Stimulated activated CD4-positive, alpha-beta T cell treated with anti-CD3 and anti-CD28 coated beads, Interleukin-1b, Interleukin-23, amount 100 ng/mL, for 1 hour (primary cell): ENCODE data around the gene APOBEC3A.

Experiments
- DNase-seq, 2 donors: peaks; one replicate each; pipeline ENCODE4 v3.0.0-alpha.2; 2020; ENCODE audit warnings: low read depth in 2 of 2

APOBEC3A gene

DNA sequence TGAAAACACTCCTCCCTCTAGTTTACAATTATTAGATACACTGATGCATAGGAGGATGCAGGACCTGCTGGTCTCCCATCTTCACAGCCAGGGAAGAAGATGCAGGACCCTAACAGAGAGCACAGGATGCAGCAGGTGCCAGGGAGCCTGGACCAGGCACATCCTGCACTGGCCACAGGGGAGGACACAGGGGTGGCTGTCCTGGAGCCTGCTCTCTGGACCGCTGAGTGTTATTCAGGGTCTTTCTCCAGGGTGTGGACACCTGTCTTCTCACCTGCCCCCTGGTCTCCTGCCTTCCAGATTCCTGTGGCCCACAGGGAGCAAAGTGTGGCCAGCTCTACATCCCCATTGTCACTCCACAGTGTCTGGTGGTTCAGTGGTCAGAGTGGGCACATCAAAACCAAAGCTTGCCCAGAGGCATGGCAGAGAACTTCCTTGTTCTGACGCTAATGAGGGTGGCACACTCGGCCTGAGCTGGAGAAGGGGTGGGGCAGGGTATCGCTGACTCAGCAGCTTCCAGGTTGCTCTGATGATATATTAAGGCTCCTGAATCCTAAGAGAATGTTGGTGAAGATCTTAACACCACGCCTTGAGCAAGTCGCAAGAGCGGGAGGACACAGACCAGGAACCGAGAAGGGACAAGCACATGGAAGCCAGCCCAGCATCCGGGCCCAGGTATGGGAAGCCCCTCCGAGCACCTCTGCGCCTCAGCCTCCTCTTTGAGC, at the start of gene APOBEC3A:
APOBEC3A (plus strand) TSS at position 564 of the 725 bp plus-strand sequence; CDS start at position 647, 83 bp downstream.
- no peak for DNase-seq

DNA sequence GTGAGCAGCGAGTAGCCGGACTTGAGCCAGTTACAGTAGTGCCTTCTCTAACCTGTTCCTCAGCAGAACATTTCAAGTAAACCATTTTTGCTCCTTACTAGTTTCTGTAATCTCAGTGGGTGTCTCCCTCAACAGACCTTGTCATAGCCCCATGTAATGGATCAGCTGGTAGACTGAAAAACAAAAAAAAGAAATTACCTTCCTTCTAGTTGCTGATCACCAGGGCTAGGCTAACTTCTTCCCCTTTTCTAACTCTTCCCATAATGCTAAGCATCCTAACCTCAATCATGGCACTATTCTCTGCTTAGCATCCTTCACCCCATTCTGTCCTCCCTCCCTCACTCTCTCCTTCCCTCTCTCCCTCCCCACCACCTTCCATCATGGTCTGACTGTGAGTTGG, 49.6 kb upstream of the APOBEC3A start:
- DNase-seq, result no peak

DNA sequence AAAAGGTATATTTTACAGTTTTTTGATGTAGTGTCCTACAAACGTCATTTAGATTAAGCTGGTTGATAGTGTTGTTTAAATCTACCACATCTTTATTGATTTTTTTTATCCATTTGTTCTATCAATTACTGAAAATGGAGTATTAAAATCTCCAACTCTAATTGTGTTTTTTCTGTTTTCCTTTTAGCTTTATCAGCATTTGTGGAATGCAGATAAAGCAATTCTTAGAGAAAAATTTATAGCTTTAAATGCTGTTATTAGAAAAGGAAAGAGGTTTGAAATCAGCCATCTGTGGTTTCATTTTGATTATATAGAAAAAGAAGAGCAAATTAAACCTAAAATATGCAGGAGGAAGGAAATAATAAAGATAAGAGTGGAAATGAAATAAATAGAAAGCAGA, 46.0 kb upstream of the APOBEC3A start:
- no peak for DNase-seq

DNA sequence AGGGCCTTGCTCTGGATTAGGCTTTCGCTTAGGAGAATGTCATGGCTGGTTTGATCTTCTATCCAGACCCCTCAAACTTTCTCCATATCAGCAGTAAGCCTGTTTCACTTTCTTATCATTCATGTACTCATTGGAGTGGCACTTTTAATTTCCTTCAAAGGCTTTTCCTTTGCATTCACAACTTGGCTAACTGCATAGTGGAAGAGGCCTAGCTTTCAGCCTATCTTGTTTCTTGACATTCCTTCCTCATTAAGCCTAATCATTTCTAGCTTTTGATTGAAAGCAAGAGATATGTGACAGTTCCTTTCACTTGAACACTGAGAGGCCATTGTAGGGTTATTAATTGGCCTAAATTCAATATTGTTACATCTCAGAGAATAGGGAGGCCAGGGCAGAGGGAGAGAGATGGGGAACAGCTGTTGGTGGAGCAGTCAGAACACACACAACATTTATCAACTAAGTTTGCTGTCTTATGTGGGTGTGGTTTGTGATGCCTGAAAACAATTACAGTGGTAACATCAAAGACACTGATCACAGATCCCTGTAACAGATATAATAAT, 37.7 kb upstream of the APOBEC3A start:
- DNase-seq, result no peak

DNA sequence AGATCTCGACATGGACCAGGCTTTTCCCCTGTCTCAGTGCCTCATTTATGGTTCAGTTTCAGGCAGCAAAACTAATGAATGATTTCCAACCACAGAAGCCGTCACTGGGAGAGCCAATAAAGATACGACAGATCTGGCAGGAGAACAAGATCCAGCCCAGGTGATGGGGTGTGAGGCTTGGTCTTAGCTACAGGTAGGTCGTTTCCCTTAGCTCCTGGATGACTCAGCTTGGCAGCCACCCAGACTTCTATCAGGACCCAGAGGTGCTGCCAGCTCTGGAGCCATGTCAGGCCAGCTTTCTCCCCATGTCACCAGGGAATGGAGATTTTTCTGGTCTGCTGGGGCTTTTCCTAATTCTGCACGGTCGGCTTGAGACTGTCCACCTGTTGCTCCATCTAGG, 36.3 kb upstream of the APOBEC3A start:
- DNase-seq, result no peak

DNA sequence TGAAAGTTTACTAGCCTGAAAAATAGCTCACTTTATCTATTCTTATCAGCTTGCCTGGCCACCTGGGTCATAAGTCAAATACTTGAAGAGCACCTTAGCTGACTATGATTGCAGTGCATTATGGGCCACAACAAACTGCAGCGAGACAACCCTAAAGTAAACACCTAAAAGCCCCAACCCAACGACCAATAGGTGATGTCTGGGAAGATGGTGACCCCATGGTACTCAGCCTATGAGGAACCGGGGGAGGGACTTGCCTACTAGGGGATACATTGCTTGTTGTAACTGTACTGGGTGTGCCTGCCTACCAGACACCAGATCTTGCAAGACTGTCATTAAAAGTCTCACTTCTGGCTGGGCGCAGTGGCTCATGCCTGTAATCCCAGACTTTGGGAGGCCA, 35.6 kb upstream of the APOBEC3A start:
- DNase-seq, result no peak

DNA sequence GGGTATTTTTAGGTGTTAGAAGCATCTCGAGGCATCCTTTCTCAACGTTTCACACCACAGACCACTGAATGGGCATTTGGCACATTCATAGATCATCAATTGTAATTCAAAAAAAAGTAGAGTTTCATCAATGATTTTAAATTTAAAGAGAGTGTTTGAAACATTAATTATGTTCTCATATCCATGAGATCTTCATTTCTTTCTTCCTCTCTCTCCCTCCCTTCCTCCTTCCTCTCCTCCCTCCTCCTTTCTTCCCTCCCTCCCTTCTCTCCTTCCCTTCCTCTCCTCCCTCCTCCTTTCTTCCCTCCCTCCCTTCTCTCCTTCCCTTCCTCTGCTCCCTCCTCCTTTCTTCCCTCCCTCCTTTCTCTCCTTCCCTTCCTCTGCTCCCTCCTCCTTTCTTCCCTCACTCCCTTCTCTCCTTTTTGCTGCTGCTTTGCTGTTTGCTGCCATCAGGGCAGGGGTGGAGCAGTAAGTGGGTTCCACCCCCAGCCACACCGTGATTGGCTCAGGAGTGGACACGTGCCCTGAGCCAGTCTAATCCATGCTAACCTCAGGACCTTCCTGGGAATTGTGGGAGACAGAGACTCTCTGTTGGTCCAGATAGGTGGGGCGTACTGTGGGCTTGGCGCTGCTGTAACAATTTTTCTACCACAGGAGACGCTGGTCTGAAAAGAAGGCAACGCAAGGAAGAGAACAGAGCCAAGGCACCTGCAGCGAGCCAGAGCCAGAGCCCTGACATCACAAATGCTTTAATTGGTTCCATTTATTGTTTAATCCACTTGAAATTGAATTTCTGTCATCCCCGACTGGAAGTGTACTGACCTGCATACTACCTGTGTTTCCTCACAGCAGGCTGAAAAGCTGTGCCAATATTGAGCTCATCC, 33.7 kb upstream of the APOBEC3A start:
- no peak for DNase-seq

DNA sequence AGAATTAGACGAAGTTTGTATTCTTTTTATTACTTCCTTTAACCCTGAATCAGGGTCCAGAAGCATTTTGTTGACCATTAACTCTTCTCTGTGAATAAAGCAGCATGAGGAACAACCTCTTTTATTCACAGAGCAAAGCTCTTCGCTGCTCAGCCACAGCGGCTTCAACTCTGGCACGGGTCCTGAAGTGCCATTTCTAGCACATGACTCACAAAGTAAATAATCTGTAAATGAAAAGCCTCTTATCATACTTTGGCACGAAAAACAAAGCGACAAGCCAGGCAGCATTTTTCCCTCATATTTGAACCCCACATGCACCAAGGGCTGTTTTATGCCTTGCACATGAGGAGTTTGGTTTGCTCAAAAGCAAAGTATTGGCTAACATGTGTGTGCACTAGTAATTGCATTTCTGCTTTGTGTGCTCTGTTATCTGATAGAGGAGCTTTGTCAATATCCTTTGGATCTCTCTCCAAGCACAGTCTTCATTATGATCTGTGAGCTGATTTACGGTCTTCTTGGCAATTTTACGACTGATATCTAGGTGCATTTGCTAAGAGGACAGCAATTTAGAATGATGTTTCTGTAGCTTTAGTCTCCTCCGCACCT, 33.0 kb upstream of the APOBEC3A start:
- no peak for DNase-seq

DNA sequence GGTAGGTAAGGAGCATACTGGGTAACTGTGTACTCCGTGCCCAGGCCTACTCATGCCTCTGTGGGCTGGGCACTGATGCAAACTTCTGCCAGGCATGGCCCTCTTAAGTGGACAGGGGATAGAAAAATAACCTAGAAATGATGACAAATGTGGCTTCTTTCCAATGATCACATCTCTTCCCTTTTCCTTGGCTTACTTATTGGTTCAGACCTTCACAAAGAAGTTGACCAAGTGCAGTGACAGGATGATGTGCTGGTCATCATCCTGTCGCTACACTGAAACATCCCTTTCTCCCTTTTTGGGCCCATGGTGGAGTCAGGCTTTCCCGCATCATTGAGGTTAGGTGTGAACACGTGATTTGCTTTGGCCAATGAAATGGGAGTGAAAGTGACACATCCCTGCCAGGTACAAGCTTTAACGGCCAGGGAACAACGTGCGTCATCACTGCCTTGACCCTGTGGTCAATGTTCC, 31.8 kb upstream of the APOBEC3A start:
- DNase-seq, result no peak

DNA sequence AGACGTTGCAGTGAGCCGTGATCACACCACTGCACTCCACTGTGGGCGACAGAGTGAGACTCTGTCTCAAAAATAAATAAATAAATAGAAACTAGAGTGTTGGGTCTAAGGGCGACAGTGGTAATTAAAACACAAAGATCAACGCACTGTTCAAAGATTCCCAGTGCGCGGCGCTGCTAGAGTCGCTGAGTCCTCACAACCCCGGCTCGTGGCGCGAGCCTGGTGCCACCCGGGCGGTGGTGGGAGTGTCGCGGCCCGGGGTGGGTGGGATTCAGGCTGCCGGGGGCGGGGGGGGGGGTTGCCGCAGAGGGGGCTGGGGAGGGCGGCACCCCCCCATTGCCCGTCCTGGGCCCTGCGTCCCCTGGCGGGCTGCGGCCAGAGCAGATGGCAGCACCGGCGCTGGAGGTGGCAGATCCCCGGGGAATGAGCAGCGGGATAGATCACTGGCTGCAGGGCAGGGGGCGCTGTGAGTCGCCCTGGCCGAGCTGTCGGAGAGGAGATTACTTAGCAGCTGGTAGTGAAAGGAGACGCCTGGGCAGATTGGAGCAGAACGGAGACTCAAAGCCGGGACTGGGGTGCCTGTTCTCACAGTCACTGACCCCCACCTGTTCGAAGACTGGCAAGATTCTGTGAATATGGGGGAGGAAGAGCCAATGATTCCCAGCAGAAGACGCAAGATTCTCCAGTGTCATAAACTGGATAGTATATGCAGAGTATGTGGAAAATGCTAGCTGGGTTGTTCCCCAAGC, 30.2 kb upstream of the APOBEC3A start:
- no peak for DNase-seq

DNA sequence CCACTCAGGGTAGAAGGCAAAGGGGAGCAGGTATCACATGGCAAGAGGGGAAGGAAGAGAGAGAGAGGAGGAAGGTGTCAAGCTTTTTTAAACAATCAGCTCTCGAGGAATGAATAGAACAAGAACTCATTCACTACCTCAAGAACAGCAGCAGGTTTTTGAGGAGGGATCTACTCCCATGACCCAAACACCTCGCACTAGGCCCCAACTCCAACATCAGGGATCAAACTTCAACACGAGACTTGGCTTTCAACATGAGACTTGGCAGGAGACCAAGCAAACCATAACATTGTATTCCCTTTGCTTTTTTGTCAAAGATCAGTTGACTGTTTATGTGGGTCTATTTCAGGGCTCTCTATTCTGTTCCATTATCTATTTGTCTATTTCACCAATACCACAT, 26.9 kb upstream of the APOBEC3A start:
- DNase-seq, result no peak

DNA sequence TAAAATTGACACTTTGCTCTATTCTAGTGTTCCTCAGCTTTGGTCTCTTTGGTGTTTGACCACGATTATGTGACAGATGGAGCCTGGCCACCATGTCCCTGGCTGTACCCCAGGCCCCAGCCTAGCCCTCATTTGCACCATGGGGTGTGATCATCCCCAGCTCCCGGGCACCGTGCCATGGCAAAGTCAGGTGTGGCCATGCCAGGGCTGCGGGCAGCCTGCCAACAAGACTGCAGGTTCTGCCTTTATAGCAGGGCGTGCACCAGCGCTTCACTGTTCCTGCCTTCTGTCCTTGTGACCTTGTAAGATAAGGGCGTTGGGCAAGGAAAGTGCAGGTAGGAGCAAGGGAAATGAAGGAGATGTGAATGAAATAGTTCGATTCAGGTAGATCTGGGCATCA, 22.4 kb upstream of the APOBEC3A start:
- no peak for DNase-seq

DNA sequence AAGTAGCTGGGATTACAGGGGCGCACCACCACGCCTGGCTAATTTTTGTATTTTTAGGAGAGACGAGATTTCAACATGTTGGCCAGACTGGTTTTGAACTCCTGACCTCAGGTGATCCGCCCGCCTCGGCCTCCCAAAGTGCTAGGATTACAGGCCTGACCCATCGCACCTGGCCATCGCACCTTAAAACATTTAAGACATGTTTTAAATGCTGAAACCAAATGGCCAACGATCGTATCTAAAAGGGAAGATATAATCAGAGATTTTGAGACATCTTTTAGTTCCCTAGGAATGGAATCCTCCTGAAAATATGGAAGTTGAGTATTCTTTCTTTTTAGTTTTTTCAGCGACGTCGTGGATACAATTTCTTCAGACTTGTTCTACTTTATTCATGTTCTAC, 21.8 kb upstream of the APOBEC3A start:
- no peak for DNase-seq

DNA sequence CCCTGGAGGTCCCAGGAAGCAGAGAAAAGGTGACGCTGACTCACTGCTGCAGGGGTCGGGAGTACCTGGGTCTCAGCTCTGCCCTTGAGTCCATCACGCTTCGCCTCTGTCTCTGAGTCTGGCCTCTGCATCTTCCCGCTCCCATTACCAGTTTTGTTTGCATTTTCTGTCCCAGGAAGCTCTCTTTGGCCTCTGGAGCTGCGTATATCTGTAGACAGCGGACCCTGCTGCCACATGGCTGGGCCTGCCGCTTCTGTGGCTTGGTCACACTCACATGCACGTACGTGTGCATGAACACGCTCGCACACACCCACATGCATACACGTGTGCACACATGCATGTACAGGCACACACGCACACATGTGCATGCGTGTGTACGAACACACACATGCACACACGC, 20.8 kb upstream of the APOBEC3A start:
- DNase-seq, result no peak

DNA sequence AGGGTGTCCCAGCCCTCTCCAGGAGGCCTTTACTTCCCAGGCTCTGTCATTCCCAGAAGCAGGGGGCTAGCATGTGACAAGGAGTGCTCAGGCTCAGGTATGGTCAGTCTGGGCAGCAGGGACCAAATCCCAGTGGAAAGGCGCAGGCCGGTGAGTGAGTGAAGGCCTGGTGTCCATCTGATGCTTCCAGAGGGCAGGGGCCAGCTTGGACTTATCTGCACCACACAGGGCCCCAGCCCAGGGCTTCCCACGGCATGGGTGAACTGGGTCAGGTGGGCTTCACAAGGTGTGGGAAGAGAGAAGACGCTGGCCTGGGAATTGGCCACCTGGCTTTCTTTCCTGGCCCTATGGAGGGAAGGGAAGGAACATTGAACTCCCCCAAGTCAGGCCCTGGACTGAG, 20.4 kb upstream of the APOBEC3A start:
- no peak for DNase-seq

DNA sequence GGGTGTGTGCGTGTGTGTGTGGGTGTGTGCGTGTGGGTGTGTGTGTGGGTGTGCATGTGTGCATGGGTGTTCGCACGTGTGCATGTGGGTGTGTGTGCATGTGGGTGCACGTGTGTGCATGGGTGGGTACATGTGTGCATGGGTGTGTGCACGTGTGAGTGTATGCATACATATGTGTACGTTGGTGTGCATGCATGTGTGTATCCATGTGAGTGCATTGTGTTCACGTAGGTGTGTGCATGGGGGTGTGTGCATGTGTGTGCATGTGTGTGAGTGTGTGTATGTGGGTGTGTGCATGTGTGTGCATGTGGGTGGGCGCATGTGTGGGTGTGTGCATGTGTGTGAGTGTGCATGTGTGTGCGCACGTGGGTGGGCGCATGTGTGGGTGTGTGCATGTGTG, 19.9 kb upstream of the APOBEC3A start:
- no peak for DNase-seq

DNA sequence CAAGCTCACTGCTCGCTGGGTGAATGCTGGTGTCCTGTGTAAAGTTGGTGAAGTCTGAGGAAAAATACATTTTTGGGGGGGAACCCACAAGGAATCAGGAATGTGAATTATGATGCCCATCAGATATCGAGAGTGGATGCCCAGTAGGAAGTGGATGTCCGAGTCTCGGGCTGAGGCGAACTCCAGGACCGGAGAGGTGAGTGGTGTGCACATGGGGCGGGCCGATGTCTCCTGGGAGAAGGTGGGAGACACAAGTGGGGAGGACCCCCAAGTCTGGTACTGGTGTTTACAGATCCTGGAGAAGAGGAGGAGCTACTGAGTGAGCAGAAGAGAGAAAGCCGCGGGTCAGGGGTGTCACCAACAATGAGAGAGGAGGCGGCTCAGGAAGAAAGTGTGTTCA, 19.2 kb upstream of the APOBEC3A start:
- DNase-seq, result no peak

DNA sequence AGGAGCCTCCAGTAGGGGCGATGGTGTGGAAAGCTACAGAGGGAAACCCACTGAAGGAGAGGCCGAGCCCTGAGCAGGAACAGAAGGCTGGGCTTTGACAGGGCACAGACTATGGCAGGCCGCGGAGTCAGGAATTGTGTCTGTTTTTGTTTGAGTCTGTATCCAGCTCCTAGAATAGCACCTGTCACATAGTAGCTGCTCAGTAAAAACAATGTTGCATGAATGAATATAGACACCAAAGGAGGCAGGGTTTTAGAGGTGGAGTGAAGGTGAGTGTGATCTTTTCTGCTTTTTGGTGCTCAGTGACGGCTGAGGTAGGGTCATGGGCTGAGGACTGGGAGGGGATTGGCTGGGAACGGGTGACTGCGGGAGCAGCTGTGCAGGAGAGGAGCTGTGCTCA, 18.5 kb upstream of the APOBEC3A start:
- no peak for DNase-seq

DNA sequence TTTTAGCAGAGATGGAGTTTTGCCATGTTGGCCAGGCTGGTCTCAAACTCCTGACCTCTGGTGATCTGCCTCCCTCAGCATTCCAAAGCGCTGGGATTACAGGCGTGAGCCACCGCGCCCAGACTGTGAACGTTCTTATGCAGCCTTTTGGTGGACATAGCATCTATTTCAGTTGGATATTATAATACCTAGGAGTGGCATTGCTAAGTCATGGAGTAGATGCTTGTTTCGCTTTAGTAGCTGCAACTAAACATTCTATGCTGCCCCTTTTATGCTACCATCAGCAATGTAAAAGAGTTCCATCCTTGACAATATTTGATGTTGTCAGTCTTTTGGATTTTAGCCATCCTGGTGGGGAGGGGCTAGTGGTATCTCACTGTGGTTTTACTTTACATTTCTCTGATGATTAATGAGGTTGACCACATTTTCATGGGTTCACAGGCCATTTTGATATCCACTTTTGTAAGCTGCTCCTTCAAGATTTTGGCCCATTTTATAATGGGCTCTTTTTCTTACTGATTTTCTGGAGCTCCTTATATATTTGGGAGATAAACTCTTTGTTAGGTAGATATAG, 16.5 kb upstream of the APOBEC3A start:
- no peak for DNase-seq

DNA sequence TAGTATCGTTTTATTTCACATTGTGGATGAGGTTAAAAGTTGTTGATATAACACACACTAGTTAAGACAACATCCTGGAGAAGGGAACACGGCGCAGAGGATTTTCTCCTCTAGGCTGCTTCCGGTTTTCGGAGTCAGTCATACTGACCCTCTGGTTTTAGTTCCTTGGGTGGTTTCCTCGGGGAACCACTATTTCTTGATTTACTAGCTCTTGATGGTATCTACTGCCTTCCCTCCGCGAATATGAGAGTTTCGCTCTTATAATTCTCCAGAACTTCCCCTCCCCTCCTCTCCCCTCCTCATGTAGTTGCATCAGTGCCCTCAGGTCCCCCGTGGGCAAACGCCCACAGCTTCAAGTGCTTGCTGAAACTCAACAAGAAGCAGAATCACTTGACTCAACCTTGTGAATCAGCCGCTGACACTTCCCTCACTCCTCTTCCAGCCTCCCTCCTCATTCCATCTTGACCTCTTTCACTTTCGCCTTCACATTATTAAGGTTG, 15.9 kb upstream of the APOBEC3A start:
- DNase-seq, result peak in 1 of 2 donors; percentile 45

DNA sequence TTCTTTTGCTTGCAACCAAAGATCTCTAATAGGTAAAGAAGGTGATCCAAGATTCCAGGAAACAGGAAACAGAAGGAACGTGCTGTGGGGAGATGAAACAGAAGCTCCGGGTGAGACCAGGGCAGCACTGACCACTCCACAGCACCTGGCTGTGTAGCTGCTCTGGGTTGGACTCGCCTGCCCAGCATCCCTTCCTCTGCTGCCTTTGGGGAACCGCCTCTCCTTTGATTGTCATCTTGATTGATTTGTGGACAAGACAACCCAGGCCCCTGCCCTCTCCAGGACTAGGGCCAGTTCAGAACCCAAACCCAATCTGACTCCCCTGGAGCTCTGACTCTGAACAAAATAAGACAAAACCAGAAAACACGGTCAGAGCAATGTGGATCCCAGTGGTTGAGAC, 14.7 kb upstream of the APOBEC3A start:
- DNase-seq, result no peak
